Sigmoid colon (tissue), 4 donors: ENCODE results near the gene ZNF718.

Experiments
- CTCF ChIP-seq, 4 experiments: fragments of 450-650 bp in 3 of 4; fragments of 200-600 bp in 1 of 4; IDR thresholded peaks; one replicate each; pipeline ENCODE4 v1.5.1; 2016 to 2019; ENCODE audit warnings: antibody characterized with exemption in 4 of 4, mild to moderate bottlenecking in 3 of 4, moderate library complexity in 2 of 4
- POLR2AphosphoS5 ChIP-seq, 4 donors: sonication (generic); formaldehyde crosslinking; IDR thresholded peaks; one replicate each; pipeline ENCODE4 v1.6.1; 2017; ENCODE audit warnings: antibody characterized with exemption in 4 of 4

DNA sequence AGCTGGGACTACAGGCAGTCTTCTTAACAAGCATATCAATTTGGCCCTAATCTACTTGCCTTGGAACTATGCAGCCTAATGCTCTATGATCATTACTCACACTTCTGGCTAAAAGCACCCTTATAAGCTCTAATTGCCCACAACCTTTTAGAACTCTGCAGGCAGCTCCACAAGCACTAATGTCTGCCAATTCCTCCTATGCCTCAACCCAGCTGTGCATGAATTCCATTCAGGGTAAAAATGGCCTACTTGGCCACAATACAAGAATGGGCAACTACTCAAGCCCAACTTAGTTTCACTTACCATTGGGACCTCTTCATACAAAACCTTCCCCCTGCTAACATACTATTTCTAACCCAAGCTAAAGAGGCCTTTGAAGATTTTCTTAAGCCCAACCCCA is 51.7 kb downstream of the ZNF718 start:
- TF ChIP-seq CTCF (IDR thresholded peaks at IDR 0.05) (no peak), POLR2AphosphoS5 (IDR thresholded peaks at IDR 0.05) (no peak)
